Measurements from ENCODE around the gene BAHCC1. TPM values are rescaled to one million over a fixed set of nuclear protein-coding genes. Genes with fewer than 3 reads are reported as not detected.
A peak's percentile ranks its signal among the peaks of the same experiment; 100 is the strongest.

Gene BAHCC1
- total RNA-seq, 2 donors from 2014 or later = 5.8 to 12.7 TPM

GRCh38 chr17:81483085-81483861, 88.0 kb downstream of the BAHCC1 start:
- TF ChIP-seq CTCF (IDR thresholded peaks at IDR 0.05) = no peak
- no peak for DNase-seq (ENCODE audit: low spot score)

GRCh38 chr17:81483862-81484194, 88.6 kb downstream of the BAHCC1 start:
- H3K9me3 ChIP-seq = no peaks in the 10 kb centered on the region
- H3K4me1 ChIP-seq = peaks cover 0 to 61% of the 10 kb centered on the region in 2 donors
- no peak overlapping the region for H3K27ac ChIP-seq
- no peaks in the 10 kb centered on the region for H3K27me3 ChIP-seq
- no peaks in the 10 kb centered on the region for H3K36me3 ChIP-seq
- TF ChIP-seq CTCF (IDR thresholded peaks at IDR 0.05) = no peak
- no peak for DNase-seq (ENCODE audit: low spot score)
- peak overlapping the region; percentile 33 to 55 for H3K4me3 ChIP-seq

More at GRCh38 chr17:81483085-81483861, 88.0 kb downstream of the BAHCC1 start:
- peaks cover 0 to 55% of the 10 kb centered on the region in 2 donors for H3K4me1 ChIP-seq
- peak overlapping the region in 1 of 2 donors; percentile 55 for H3K4me3 ChIP-seq
- H3K27ac ChIP-seq = no peak overlapping the region
- H3K9me3 ChIP-seq = no peaks in the 10 kb centered on the region
- no peaks in the 10 kb centered on the region for H3K27me3 ChIP-seq
- no peaks in the 10 kb centered on the region for H3K36me3 ChIP-seq

- peak; percentile 84 for DNase-seq (ENCODE audit: low spot score)
- Histone ChIP-seq H3K27me3 (no peaks in the 10 kb centered on the region), H3K36me3 (no peaks in the 10 kb centered on the region), H3K9me3 (no peaks in the 10 kb centered on the region), H3K27ac (no peak overlapping the region), H3K4me1 (peaks cover 0 to 66% of the 10 kb centered on the region in 2 donors), H3K4me3 (peak overlapping the region; percentile 33 to 55)
- TF ChIP-seq CTCF (IDR thresholded peaks at IDR 0.05) = peak; percentile 100
Observed at GRCh38 chr17:81484195-81484979, 89.1 kb downstream of the BAHCC1 start.

GRCh38 chr17:81486199-81486810, 91.0 kb downstream of the BAHCC1 start:
- Histone ChIP-seq H3K36me3 (no peaks in the 10 kb centered on the region), H3K27ac (no peak overlapping the region), H3K4me3 (no peak overlapping the region), H3K9me3 (no peaks in the 10 kb centered on the region), H3K4me1 (peaks cover 0 to 57% of the 10 kb centered on the region in 2 donors), H3K27me3 (no peaks in the 10 kb centered on the region)
- no peak for TF ChIP-seq CTCF (IDR thresholded peaks at IDR 0.05)
- DNase-seq (ENCODE audit: low spot score) = no peak

- H3K4me3 ChIP-seq = peak overlapping the region in 1 of 2 donors; percentile 74
- no peak for DNase-seq (ENCODE audit: low spot score)
- no peaks in the 10 kb centered on the region for H3K9me3 ChIP-seq
- H3K27ac ChIP-seq = no peak overlapping the region
- no peaks in the 10 kb centered on the region for H3K36me3 ChIP-seq
- H3K27me3 ChIP-seq = no peaks in the 10 kb centered on the region
- no peak for TF ChIP-seq CTCF (IDR thresholded peaks at IDR 0.05)
- H3K4me1 ChIP-seq = peaks cover 0 to 51% of the 10 kb centered on the region in 2 donors
Observed at GRCh38 chr17:81487089-81487486, 91.8 kb downstream of the BAHCC1 start.
